Stimulated activated CD4-positive, alpha-beta T cell treated with anti-CD3 and anti-CD28 coated beads, Interleukin-1b, Interleukin-23, amount 100 ng/mL, for 24 hours (primary cell): ENCODE results near the gene RNF121.
"Not testable (repeated sequence)": the region's sequence is repeated elsewhere in the genome, so short reads cannot be mapped to it uniquely, and the experiment has no call there.

Experiments
- DNase-seq, 4 experiments: peaks; one replicate each; pipeline ENCODE4 v3.0.0-alpha.2; 2020; ENCODE audit warnings: low read depth in 4 of 4, low spot score in 1 of 4

RNF121 gene

GRCh38 chr11:71928737-71929443, at the start of gene RNF121:
Gene RNF121, plus strand, starts transcription at chr11:71929046. Its CDS starts 16 bp downstream, at chr11:71929062.
- DNase-seq = peak; percentile 94 to 99 (median 97)

GRCh38 chr11:71885806-71886205, 43.0 kb upstream of the RNF121 start:
- not testable (repeated sequence) for DNase-seq

GRCh38 chr11:71888335-71889010, 40.4 kb upstream of the RNF121 start:
- not testable (repeated sequence) for DNase-seq

- not testable (repeated sequence) for DNase-seq
Observed at GRCh38 chr11:71889181-71889872, 39.5 kb upstream of the RNF121 start.

- no peak for DNase-seq
Observed at GRCh38 chr11:71895961-71896360, 32.9 kb upstream of the RNF121 start.

- DNase-seq = not testable (repeated sequence)
Observed at GRCh38 chr11:71901137-71901536, 27.7 kb upstream of the RNF121 start.

GRCh38 chr11:71908218-71908617, 20.6 kb upstream of the RNF121 start:
- no peak for DNase-seq

GRCh38 chr11:71910775-71911174, 18.1 kb upstream of the RNF121 start:
- DNase-seq = not testable (repeated sequence)

GRCh38 chr11:71911321-71911985, 17.4 kb upstream of the RNF121 start:
- DNase-seq = peak; percentile 17 to 73 (median 57)

- not testable (repeated sequence) for DNase-seq
Observed at GRCh38 chr11:71911986-71912340, 16.9 kb upstream of the RNF121 start.

- no peak for DNase-seq
Observed at GRCh38 chr11:71913756-71914526, 14.9 kb upstream of the RNF121 start.

GRCh38 chr11:71914617-71915189, 14.1 kb upstream of the RNF121 start:
- DNase-seq = no peak

- DNase-seq = no peak
Observed at GRCh38 chr11:71917646-71918140, 11.2 kb upstream of the RNF121 start.

GRCh38 chr11:71927820-71928736, 768 bp upstream of the RNF121 start, which contains the start of gene XNDC1N:
Gene XNDC1N, minus strand, starts transcription at chr11:71928594. Its CDS starts 5,241 bp downstream, at chr11:71923353.
- DNase-seq = peak; percentile 38 to 63 (median 48)

- no peak for DNase-seq
Observed at GRCh38 chr11:71929491-71929890, 645 bp downstream of the RNF121 start.

- no peak for DNase-seq
Observed at GRCh38 chr11:71930556-71931244, 1.9 kb downstream of the RNF121 start.

GRCh38 chr11:71931245-71931602, 2.4 kb downstream of the RNF121 start:
- no peak for DNase-seq

GRCh38 chr11:71933141-71933933, 4.5 kb downstream of the RNF121 start:
- no peak for DNase-seq
